HepG2 (cell line): ENCODE measurements around the gene PMEPA1. TPM values are rescaled to one million over a fixed set of nuclear protein-coding genes. Genes with fewer than 3 reads are reported as not detected.

Experiments
- ATAC-seq: fragments of 200-7000 bp; cut with Tn5 transposase; 3 replicates; pipeline ENCODE4 v1.9.1; 2020; ENCODE audit warnings: mild to moderate bottlenecking, moderate library complexity
- BruUV-seq: library from RNA; stranded (reverse); fragments of 400-500 nt; replicated peaks from 2 replicates; lab custom pipeline; 2021; lab: Mats Ljungman, UMichigan
- CTCF ChIA-PET: fragments of 300-600 bp; formaldehyde crosslinking; extraction: SDS; loops from one replicate; lab custom pipeline; 2021; ENCODE audit warnings: low total read pairs, inconsistent platforms, low intra/inter-chr PET ratio; lab: Yijun Ruan, JAX
- POLR2A ChIA-PET: fragments of 350-600 bp; sonication (Branson Sonifier 250); formaldehyde crosslinking; loops from one replicate; lab custom pipeline; 2020; ENCODE audit warnings: antibody characterized with exemption, inconsistent platforms; lab: Yijun Ruan, JAX
- DNase-seq: peaks from one replicate; pipeline ENCODE4 v3.0.0-alpha.2; 2015; ENCODE audit warnings: low spot score
- FAIRE-seq: peaks from 3 replicates; lab custom pipeline; 2011; peaks lifted over from hg19 to GRCh38; lab: Jason Lieb, UNC
- H2AFZ ChIP-seq: one replicate; pipeline ENCODE4 v1.6.1; 2011; ENCODE audit warnings: low read length, inconsistent platforms
- H3K27ac ChIP-seq: fragments of 300-600 bp; 3 replicates; pipeline ENCODE4 v1.8.0; 2011; ENCODE audit warnings: mixed run types, mild to moderate bottlenecking, mixed read lengths, low read length, inconsistent platforms; ENCODE audit not compliant: insufficient read depth; ENCODE audit errors: extremely low read length
- H3K27me3 ChIP-seq, 2 experiments: fragments of 200-600 bp in 1 of 2; 2 replicates in 1 of 2; 3 replicates in 1 of 2; pipeline versions ENCODE4 v1.6.0 to v1.8.0; 2011; ENCODE audit warnings: low read length in 2 of 2, mild to moderate bottlenecking in 2 of 2, moderate library complexity in 2 of 2, inconsistent platforms in 1 of 2; ENCODE audit not compliant: insufficient read depth in 2 of 2, control insufficient read depth in 1 of 2
- H3K36me3 ChIP-seq, 2 experiments: fragments of 200-600 bp in 1 of 2; replicated peaks in 1 of 2; 2 replicates in 1 of 2; 3 replicates in 1 of 2; pipeline versions ENCODE4 v1.5.1 to v1.8.0; 2011; ENCODE audit warnings: low read length in 2 of 2, inconsistent platforms in 1 of 2; ENCODE audit not compliant: insufficient read depth in 2 of 2, control insufficient read depth in 1 of 2
- H3K4me1 ChIP-seq: 2 replicates; pipeline ENCODE4 v1.5.1; 2012; ENCODE audit warnings: low read length, inconsistent platforms; ENCODE audit not compliant: insufficient read depth
- H3K4me2 ChIP-seq: 2 replicates; pipeline ENCODE4 v1.6.0; 2011; ENCODE audit warnings: low read depth, low read length, inconsistent platforms
- H3K4me3 ChIP-seq, 3 experiments: fragments of 200-600 bp in 1 of 3; sonication (generic), shearing (Covaris generic) in 1 of 3; replicated peaks in 1 of 3; 2 replicates each; pipeline ENCODE4 v1.5.1; 2011 to 2016; ENCODE audit warnings: low read length in 3 of 3, inconsistent platforms in 2 of 3, low read depth in 2 of 3, mild to moderate bottlenecking in 2 of 3, control low read depth in 1 of 3, mixed read lengths in 1 of 3; ENCODE audit not compliant: insufficient read depth in 1 of 3
- H3K79me2 ChIP-seq: one replicate; pipeline ENCODE4 v1.6.1; 2011; ENCODE audit warnings: low read length, inconsistent platforms; ENCODE audit not compliant: insufficient read depth
- H3K9ac ChIP-seq: 2 replicates; pipeline ENCODE4 v1.6.0; 2011; ENCODE audit warnings: mild to moderate bottlenecking, low read depth, low read length, inconsistent platforms; ENCODE audit not compliant: insufficient read depth
- H3K9me3 ChIP-seq: 2 replicates; pipeline ENCODE4 v1.5.1; 2012; ENCODE audit warnings: mild to moderate bottlenecking, low read length
- H4K20me1 ChIP-seq: 2 replicates; pipeline ENCODE4 v1.6.0; 2011; ENCODE audit warnings: inconsistent platforms, mild to moderate bottlenecking, low read length, moderate library complexity; ENCODE audit not compliant: insufficient read depth
- EED ChIP-seq: sonication (generic); formaldehyde crosslinking; IDR thresholded peaks from 2 replicates; pipeline ENCODE4 v1.5.0; 2020; ENCODE audit warnings: mild to moderate bottlenecking, missing genetic modification reagents
- RARG ChIP-seq: sonication (generic); formaldehyde crosslinking; IDR thresholded peaks from 2 replicates; pipeline ENCODE4 v1.4.0; 2020; ENCODE audit warnings: low read depth, mild to moderate bottlenecking, missing genetic modification reagents
- SAP130 ChIP-seq: IDR thresholded peaks from 2 replicates; pipeline ENCODE4 v1.6.1; 2016; ENCODE audit warnings: low read depth
- TCF7L2 ChIP-seq: IDR thresholded peaks from 2 replicates; pipeline ENCODE4 v1.6.1; 2011; ENCODE audit warnings: mild to moderate bottlenecking, low read depth, low read length, moderate library complexity
- U2AF1 ChIP-seq: fragments of 200-400 bp; formaldehyde crosslinking; optimal IDR thresholded peaks from 2 replicates; pipeline ENCODE3; 2017; ENCODE audit warnings: mild to moderate bottlenecking, low read depth, low read length
- ZNF20 ChIP-seq: sonication (generic); formaldehyde crosslinking; IDR thresholded peaks from 2 replicates; pipeline ENCODE4 v1.4.0; 2020; ENCODE audit warnings: mild to moderate bottlenecking, moderate library complexity, missing genetic modification reagents
- ZNF256 ChIP-seq: sonication (generic); formaldehyde crosslinking; conservative IDR thresholded peaks from 2 replicates; pipeline ENCODE4 v1.4.0; 2020; ENCODE audit warnings: missing genetic modification reagents
- ZNF382 ChIP-seq: sonication (generic); formaldehyde crosslinking; IDR thresholded peaks from 2 replicates; pipeline ENCODE4 v1.5.0; 2020; ENCODE audit warnings: missing genetic modification reagents, mild to moderate bottlenecking, borderline replicate concordance
- ZNF562 ChIP-seq: sonication (generic); formaldehyde crosslinking; IDR thresholded peaks from 2 replicates; pipeline ENCODE4 v1.8.0; 2022; ENCODE audit warnings: missing genetic modification reagents, borderline replicate concordance
- WGBS: methylation state at CpG from one replicate; pipeline ENCODE4 v1.1.6; 2017; ENCODE audit warnings: low lambda C conversion rate; 5-methylcytosine and 5-hydroxymethylcytosine counted together
- in situ Hi-C: cut with HindIII; loops from 2 replicates; pipeline ENCODE4 v1.10.0; 2017; ENCODE audit warnings: low pct_unique_long_range_greater_than_20kb; ENCODE audit not compliant: extremely low pct_ligation_motif_present
- intact Hi-C: fragments of 100-400 bp; cut with micrococcal nuclease; formaldehyde crosslinking; loops from one replicate; pipeline ENCODE4 v1.10.0; 2022; ENCODE audit not compliant: unreplicated experiment
- polyA plus RNA-seq, 8 experiments: library from polyadenylated mRNA; depleted of rRNA in 3 of 8; stranded (reverse) in 7 of 8; unstranded in 1 of 8; fragments of >200 nt; fragmentation: Illumina TruSeq in 4 of 8; extraction: Trizol in 4 of 8; gene quantifications; 2 replicates each; pipeline versions ENCODE4 v1.2.1 to v1.2.3, GENCODE V29; 2011 to 2016; ENCODE audit warnings: low read depth in 4 of 8, missing spikeins in 1 of 8, mixed read lengths in 1 of 8; ENCODE audit not compliant: insufficient read depth in 1 of 8
- total RNA-seq, 5 experiments: library from RNA; depleted of rRNA; stranded (reverse); fragments of >200 nt; fragmentation: Illumina TruSeq; extraction: Trizol; gene quantifications; 2 replicates each; pipeline ENCODE4 v1.2.3, GENCODE V29; 2016; ENCODE audit warnings: low read depth in 1 of 5
- TF ChIP-seq, protein P1 (sequence below): sonication (generic); formaldehyde crosslinking; IDR thresholded peaks from 2 replicates; pipeline ENCODE4 v1.4.0; 2020; ENCODE audit warnings: mild to moderate bottlenecking, missing genetic modification reagents
- TF ChIP-seq, protein P2 (sequence below): sonication (generic); formaldehyde crosslinking; IDR thresholded peaks from 2 replicates; pipeline ENCODE4 v1.9.0; 2022; ENCODE audit warnings: missing genetic modification reagents, mild to moderate bottlenecking, borderline replicate concordance

Gene PMEPA1
- total and polyA plus RNA-seq, 2 of the 13 experiments (the other 11 are each of a cell fraction or from before 2014, with no cell fraction given): not detected

DNA sequence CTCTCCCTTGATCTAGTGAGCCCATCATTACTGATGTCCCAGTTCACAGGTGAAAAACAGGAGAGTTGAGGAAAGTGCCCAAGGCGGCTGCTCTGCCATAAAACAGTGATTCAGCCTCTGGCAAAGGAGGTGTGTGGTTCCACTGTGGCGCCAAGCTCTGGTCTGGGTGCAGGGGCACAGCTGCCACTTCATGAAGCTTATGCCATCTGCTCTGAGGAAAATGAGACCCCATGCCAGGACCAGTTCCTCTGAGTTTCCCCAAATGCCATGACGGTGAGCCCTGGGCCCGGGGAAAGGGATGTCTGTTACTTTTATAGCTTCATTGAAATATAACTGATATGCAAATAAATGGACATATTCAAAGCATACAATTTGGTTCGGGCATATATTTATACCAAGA, 55.9 kb downstream of the PMEPA1 start:
- no peak for FAIRE-seq
- Histone ChIP-seq H2AFZ (no peak overlapping the region), H3K27me3 (peaks cover 36 to 97% of the 10 kb centered on the region in 2 experiments), H3K79me2 (no peaks in the 10 kb centered on the region), H3K9ac (no peak overlapping the region), H3K36me3 (no peaks in the 10 kb centered on the region), H3K27ac (no peak overlapping the region), H3K9me3 (no peaks in the 10 kb centered on the region), H3K4me3 (no peak overlapping the region), H4K20me1 (peaks cover 3% of the 10 kb centered on the region; the same call in 1 of the 2 replicates), H3K4me2 (no peak overlapping the region), H3K4me1 (peaks cover 13% of the 10 kb centered on the region)
- 25% methylated on average over 5 of the region's 5 CpGs for WGBS
- POLR2A ChIA-PET: no interaction called here
- in situ Hi-C loops: loop anchor here (5.0 kb wide), 1 partner anchor 523 kb away; no protein-coding TSS in a partner anchor
- CTCF ChIA-PET: interaction anchor here (1.2 to 3.1 kb wide), 5 partner anchors 60 to 556 kb away, joined by 4 to 46 read pairs (median 18); no protein-coding TSS in a partner anchor
- TF ChIP-seq, protein P1, sequence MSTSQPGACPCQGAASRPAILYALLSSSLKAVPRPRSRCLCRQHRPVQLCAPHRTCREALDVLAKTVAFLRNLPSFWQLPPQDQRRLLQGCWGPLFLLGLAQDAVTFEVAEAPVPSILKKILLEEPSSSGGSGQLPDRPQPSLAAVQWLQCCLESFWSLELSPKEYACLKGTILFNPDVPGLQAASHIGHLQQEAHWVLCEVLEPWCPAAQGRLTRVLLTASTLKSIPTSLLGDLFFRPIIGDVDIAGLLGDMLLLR (CRISPR knock-in tag): peak; percentile 40; the same call in 1 of the 2 replicates
- TF ChIP-seq, protein P2, sequence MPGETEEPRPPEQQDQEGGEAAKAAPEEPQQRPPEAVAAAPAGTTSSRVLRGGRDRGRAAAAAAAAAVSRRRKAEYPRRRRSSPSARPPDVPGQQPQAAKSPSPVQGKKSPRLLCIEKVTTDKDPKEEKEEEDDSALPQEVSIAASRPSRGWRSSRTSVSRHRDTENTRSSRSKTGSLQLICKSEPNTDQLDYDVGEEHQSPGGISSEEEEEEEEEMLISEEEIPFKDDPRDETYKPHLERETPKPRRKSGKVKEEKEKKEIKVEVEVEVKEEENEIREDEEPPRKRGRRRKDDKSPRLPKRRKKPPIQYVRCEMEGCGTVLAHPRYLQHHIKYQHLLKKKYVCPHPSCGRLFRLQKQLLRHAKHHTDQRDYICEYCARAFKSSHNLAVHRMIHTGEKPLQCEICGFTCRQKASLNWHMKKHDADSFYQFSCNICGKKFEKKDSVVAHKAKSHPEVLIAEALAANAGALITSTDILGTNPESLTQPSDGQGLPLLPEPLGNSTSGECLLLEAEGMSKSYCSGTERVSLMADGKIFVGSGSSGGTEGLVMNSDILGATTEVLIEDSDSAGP (CRISPR knock-in tag): peak; percentile 17; the same call in 1 of the 2 replicates
- no peak for TF ChIP-seq ZNF382 (CRISPR knock-in tag)
- no TSS peak for BruUV-seq
- DNase-seq: no peak
- intact Hi-C loops: loop anchor here (1.0 kb wide), 3 partner anchors 433 to 555 kb away; no protein-coding TSS in a partner anchor
- ATAC-seq: no peak

DNA sequence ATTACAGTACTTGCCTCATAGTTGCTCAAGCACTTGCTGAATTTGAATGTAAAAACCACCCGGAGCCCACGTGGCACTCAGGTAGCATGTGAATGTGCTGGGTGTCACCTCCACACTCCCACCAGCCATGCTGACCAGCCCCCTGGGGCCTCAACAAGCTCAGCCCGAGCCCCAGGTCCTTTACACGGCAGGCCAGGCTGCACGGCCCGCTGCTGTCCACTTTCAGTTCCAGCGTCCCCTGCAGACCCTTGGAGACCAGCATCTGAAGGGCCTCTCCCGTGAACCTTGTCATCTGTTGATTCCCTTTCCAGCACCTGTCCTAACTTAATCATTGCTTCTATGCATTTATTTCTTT, 56.3 kb downstream of the PMEPA1 start:
- Histone ChIP-seq H3K9me3 (no peaks in the 10 kb centered on the region), H4K20me1 (peaks cover 3% of the 10 kb centered on the region; the same call in 1 of the 2 replicates), H3K36me3 (no peaks in the 10 kb centered on the region), H3K79me2 (no peaks in the 10 kb centered on the region), H3K4me1 (peaks cover 13% of the 10 kb centered on the region), H2AFZ (no peak overlapping the region), H3K4me2 (no peak overlapping the region), H3K27me3 (peaks cover 33 to 97% of the 10 kb centered on the region in 2 experiments), H3K4me3 (no peak overlapping the region), H3K27ac (no peak overlapping the region), H3K9ac (no peak overlapping the region)
- no peak for FAIRE-seq
- intact Hi-C loops: no loop called here
- in situ Hi-C loops: loop anchor here (5.0 kb wide), 1 partner anchor 524 kb away; no protein-coding TSS in a partner anchor
- BruUV-seq: no TSS peak
- CTCF ChIA-PET: interaction anchor here (1.0 to 3.1 kb wide), 5 partner anchors 59 to 557 kb away, joined by 3 to 46 read pairs (median 18); no protein-coding TSS in a partner anchor
- ATAC-seq: no peak; the same call in 2 of the 3 replicates
- no peak for DNase-seq
- POLR2A ChIA-PET: no interaction called here
- WGBS: 0% methylated on average over 8 of the region's 8 CpGs
- TF ChIP-seq EED (no peak), ZNF256 (CRISPR knock-in tag) (no peak), U2AF1 (no peak), RARG (CRISPR knock-in tag) (no peak), SAP130 (no peak), ZNF562 (CRISPR knock-in tag) (no peak), ZNF20 (CRISPR knock-in tag) (no peak), TCF7L2 (no peak)
